Ishikawa (cell line): ENCODE results near the gene HIF3A.

Source experiments
- CEBPB ChIP-seq: IDR thresholded peaks from 2 replicates; pipeline ENCODE4 v1.6.1; 2012
- CREB1 ChIP-seq: IDR thresholded peaks from 2 replicates; pipeline ENCODE4 v1.6.1; 2012; ENCODE audit warnings: low read depth
- EGR1 ChIP-seq: IDR thresholded peaks from 2 replicates; pipeline ENCODE4 v1.6.1; 2012
- EP300 ChIP-seq: IDR thresholded peaks from 2 replicates; pipeline ENCODE4 v1.6.1; 2012; ENCODE audit warnings: borderline replicate concordance
- FOXM1 ChIP-seq: IDR thresholded peaks from 2 replicates; pipeline ENCODE4 v1.6.1; 2012; ENCODE audit warnings: low read depth, borderline replicate concordance
- MAX ChIP-seq: IDR thresholded peaks from 2 replicates; pipeline ENCODE4 v1.6.1; 2012
- NFIC ChIP-seq: IDR thresholded peaks from 2 replicates; pipeline ENCODE4 v1.6.1; 2012
- RAD21 ChIP-seq: IDR thresholded peaks from 2 replicates; pipeline ENCODE4 v1.6.1; 2012; ENCODE audit warnings: low read depth
- REST ChIP-seq: IDR thresholded peaks from 2 replicates; pipeline ENCODE4 v1.6.1; 2012; ENCODE audit warnings: low read depth, mild to moderate bottlenecking
- TAF1 ChIP-seq: IDR thresholded peaks from 2 replicates; pipeline ENCODE4 v1.6.1; 2012; ENCODE audit warnings: low read depth, mild to moderate bottlenecking
- TCF12 ChIP-seq: IDR thresholded peaks from 2 replicates; pipeline ENCODE4 v1.6.1; 2012; ENCODE audit warnings: low read depth
- TEAD4 ChIP-seq: IDR thresholded peaks from 2 replicates; pipeline ENCODE4 v1.6.1; 2012
- USF1 ChIP-seq: IDR thresholded peaks from 2 replicates; pipeline ENCODE4 v1.6.1; 2012
- YY1 ChIP-seq: IDR thresholded peaks from 2 replicates; pipeline ENCODE4 v1.6.1; 2012; ENCODE audit warnings: low read depth
- ZBTB7A ChIP-seq: IDR thresholded peaks from 2 replicates; pipeline ENCODE4 v1.6.1; 2012; ENCODE audit warnings: low read depth

HIF3A gene

GRCh38 chr19:46388311-46389095, 91.7 kb downstream of the HIF3A start:
- TF ChIP-seq NFIC, result no peak
- no peak for TF ChIP-seq USF1
- TF ChIP-seq RAD21, result no peak
- TF ChIP-seq REST, result no peak
- TF ChIP-seq ZBTB7A, result no peak
- TF ChIP-seq YY1, result no peak
- no peak for TF ChIP-seq FOXM1
- no peak for TF ChIP-seq TAF1
- TF ChIP-seq MAX, result no peak
- no peak for TF ChIP-seq EP300
- TF ChIP-seq EGR1, result no peak
- TF ChIP-seq CEBPB, result no peak
- TF ChIP-seq TCF12, result no peak
- TF ChIP-seq CREB1, result no peak

- TF ChIP-seq RAD21, result no peak
- TF ChIP-seq CREB1, result no peak
- no peak for TF ChIP-seq TEAD4
- no peak for TF ChIP-seq EGR1
- TF ChIP-seq TCF12, result no peak
- TF ChIP-seq USF1, result no peak
- TF ChIP-seq YY1, result no peak
- no peak for TF ChIP-seq TAF1
- TF ChIP-seq EP300, result no peak
- no peak for TF ChIP-seq ZBTB7A
- no peak for TF ChIP-seq CEBPB
- TF ChIP-seq NFIC, result no peak
- TF ChIP-seq FOXM1, result no peak
- TF ChIP-seq MAX, result no peak
- no peak for TF ChIP-seq REST
These were observed 93.4 kb downstream of the HIF3A start for GRCh38 chr19:46390121-46390858.

- TF ChIP-seq USF1 (no peak), REST (no peak), NFIC (no peak), TCF12 (no peak), MAX (no peak), EGR1 (no peak), YY1 (no peak), FOXM1 (no peak), TAF1 (no peak), ZBTB7A (no peak), EP300 (no peak), CREB1 (no peak), RAD21 (no peak), CEBPB (no peak), TEAD4 (no peak)
These were observed 94.0 kb downstream of the HIF3A start for GRCh38 chr19:46390866-46391265.
